Right forelimb (tissue), 1 donor: ENCODE data around the gene NRXN3.

Experiments used
- DNase-seq: peaks from one replicate; pipeline ENCODE4 v3.0.0-alpha.2; 2018

NRXN3 gene

GRCh38 chr14:79570648-79571047, 1400.5 kb downstream of the NRXN3 start:
- DNase-seq = no peak

GRCh38 chr14:79571366-79571765, 1401.2 kb downstream of the NRXN3 start:
- no peak for DNase-seq

DNA sequence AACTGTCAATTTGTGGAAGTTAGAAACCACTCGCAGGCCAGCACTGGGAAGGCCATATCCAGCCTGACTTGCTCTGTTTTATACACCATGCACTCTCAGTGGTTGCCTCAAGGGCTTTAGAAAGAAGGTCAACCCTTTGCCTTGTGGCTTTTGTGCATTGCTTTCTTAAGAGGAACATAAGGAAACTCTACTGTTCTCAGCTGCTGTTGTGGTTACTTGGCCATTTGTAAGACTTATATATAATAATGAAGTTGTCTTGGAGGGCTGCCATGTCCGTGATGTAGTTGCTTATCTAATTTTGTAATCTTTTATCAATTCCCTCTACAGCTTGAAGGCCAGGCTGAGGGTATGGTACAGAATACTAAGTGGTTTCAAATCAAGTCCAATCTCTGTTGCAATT, 1403.3 kb downstream of the NRXN3 start:
- no peak for DNase-seq

- no peak for DNase-seq
Measured at GRCh38 chr14:79575032-79575431, 1404.9 kb downstream of the NRXN3 start.

DNA sequence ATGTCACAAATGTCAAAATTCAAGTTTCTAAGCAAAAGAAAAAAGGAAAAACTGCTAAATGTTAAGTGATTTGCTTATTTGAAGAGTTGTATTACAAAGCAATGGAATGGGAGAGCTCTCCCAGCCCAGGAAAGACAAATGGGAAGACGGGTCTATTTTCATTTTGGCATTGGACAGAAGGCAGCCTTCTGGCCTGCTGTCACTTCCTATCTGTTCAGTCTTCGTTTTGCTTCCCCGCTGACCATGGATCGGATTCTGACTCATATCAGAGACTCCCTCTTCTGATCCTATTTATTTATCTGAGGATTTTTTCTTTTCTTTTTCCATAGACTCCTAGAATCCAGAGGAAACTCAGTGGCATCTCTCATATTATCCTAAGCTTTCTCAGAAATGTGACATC, 1406.3 kb downstream of the NRXN3 start:
- no peak for DNase-seq

- no peak for DNase-seq
Measured at GRCh38 chr14:79578470-79578869, 1408.3 kb downstream of the NRXN3 start.

DNA sequence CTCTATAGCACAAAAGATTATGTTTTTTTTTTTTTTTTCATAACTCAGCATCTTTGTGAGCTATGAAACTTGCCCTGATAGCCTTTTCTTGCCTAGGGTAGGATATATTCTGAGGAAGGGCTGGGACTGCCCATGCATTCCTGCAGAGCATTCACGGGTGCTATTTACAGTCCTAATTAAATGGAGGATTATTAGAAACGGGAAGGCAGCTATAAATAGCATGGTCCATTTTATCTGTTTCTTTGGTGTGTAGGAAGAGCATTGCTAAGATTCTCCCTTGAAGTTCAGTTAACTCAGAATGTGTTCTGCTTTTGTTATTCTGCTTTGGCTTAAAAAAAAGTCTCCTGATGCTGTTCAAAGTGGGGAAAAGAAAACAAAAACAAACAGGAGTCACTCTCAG, 1410.2 kb downstream of the NRXN3 start:
- DNase-seq = no peak

DNA sequence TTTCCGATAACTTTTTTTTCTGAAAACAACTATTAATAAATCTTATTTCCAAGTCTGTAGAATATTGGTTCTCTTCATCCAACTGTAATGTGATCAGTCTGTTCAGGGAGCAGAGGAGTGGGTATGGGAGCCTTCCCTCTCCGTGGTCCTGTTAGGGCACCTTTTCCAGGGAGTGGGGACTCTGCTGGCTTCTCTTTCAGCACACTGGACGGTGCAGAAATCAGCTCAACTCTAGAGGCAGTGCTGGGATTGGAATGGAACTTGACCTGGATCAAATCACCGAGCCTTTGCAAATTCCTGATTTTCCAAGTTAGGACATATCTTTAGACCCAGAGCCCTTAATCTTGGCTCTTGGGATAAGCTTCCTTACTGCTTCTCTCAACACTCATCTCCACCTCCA, 1410.7 kb downstream of the NRXN3 start:
- DNase-seq = no peak

GRCh38 chr14:79581912-79582576, 1411.9 kb downstream of the NRXN3 start:
- no peak for DNase-seq

GRCh38 chr14:79583738-79584408, 1413.7 kb downstream of the NRXN3 start:
- no peak for DNase-seq

DNA sequence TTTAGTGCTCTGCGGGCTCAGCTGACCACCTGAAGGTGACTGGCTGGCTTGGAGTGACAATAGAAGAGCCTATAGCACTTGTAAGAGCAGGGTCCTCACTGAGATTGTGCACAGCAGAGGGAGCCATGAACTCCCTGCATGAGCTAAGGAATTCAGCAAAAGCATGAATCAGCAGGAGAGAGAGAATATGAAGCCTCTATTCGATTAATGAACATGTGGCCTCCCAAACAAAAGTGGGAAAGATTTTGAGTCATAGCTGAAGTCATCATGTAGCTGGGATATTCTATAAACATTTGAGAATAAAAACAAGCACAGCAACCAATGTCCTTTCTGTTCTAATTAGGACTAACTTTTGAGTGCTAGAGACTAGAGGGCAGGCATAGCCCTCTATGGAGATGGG, 1414.5 kb downstream of the NRXN3 start:
- DNase-seq = no peak

GRCh38 chr14:79585845-79586244, 1415.7 kb downstream of the NRXN3 start:
- DNase-seq = no peak

DNA sequence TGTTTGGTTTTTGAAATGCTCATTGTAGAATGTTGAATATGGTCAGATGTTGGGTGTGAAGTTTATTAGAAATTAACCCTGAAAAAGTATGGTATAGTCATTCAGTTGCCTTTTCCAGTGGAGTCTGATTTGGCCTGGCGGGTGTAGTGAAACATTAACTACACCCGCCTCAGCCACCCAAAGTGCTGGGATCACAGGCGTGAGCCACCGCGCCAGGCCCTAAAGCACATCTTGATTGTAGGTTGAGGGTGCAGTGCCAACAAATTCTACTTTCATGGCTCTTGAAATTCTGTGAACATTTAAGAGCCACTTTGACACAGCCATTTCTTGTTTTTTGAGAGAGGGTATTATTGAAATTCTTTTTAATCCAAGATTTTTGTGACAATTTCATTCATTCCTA, 1416.2 kb downstream of the NRXN3 start:
- no peak for DNase-seq

DNA sequence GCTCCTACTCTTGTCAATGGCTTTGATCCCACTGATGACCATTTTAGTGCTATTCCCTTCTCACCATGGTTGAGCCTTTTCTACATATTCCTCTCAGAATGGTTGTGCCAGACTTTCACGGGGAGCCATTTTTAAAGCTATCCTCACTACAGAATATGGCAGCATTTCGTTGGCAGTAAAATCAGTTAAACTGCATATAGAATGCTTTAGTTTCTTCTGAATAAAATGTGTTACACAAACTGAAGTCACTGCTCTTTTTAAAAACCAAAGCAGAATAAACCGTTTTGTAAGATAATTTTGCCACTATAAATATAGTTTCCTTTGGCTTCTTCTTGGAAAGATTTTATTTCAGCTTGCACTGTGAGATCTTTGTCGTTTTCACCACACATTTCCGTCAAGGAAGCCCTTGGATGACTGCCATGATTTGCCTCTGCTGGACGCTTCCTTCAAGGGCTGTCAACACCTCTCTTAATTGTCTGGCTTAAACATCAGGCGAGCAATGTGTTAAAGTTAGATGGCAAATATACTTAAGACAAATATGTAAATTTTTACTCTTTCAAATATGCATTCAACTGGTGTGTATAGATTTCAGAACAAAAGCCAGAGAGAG, 1416.9 kb downstream of the NRXN3 start:
- DNase-seq = no peak

DNA sequence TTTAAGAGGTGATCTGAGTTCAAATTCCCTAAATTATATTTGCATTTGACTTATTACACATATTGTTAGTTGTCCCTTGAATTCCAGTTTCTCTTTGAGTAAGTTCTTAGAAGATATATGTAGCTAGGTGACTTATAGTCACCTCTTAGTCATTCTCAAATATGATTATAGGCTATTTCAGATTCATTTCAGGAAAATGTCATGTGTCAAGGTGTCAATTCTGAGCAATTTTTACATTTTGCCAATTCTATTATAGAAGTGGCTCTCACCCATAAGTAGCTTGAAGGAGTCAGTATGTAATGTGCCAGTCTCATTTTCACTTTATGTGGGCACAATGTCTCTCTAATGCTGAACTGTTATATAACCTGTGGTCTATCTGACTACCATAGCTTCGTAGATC, 1417.7 kb downstream of the NRXN3 start:
- no peak for DNase-seq

DNA sequence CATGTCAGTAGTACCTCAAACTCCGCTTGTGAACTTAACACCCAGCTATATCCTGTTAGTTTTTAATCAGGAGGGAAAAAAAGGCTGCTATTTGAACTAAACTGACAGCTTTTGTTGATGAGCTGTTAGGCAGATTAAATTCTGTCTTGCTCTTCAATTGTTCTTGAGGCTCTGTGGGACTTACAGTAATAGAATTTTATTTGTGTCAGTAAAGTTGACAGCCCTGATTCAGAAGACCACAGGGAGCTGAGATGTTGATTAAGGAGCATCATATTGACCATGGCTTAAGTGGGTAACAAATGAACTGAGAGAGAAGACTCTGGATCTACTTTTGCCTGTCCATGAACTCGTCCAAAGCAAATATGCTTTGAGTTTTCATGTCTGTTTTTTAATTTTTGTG, 1418.2 kb downstream of the NRXN3 start:
- DNase-seq = no peak

GRCh38 chr14:79596551-79596950, 1426.4 kb downstream of the NRXN3 start:
- no peak for DNase-seq

GRCh38 chr14:79597566-79597965, 1427.4 kb downstream of the NRXN3 start:
- DNase-seq = no peak

DNA sequence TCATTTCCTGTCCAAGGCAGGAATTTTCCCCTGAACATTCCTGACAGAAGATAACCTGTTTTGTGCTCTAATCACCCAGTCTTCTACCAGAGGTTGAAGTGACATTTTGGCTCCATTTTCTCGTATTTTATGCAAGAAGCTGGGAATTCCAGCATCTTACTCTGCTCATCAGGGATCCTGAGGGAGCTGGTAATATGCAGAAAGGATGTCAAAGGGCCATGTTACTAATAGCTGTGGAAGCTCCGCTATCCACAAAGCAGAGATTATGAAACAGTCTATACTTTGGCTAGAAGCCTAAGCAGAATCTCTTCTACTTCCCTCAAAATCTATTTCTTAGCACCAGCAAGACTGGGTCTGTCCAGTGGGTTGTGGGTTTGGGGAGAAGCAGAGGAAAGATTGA, 1428.2 kb downstream of the NRXN3 start:
- no peak for DNase-seq

- DNase-seq = no peak
Measured at GRCh38 chr14:79599239-79599638, 1429.1 kb downstream of the NRXN3 start.

- no peak for DNase-seq
Measured at GRCh38 chr14:79600406-79600805, 1430.2 kb downstream of the NRXN3 start.

DNA sequence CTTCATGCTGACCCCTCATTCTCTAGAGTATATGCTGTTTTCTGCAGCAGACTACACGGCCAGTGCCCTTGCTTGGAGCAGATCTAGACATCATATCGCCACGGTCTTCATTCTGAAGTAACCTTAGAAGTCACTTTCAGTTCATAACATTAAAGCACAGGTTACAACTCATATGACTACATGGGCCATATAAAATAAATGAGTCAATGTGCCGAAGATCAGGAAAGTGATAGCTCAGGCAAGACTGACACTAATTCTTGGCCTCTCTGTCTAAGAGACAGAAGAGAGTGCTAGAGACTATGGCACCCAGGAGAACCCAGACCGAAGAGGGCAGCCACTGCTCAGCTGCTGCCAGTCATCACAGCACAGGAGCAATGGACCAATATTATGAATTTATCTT, 1431.4 kb downstream of the NRXN3 start:
- no peak for DNase-seq

DNA sequence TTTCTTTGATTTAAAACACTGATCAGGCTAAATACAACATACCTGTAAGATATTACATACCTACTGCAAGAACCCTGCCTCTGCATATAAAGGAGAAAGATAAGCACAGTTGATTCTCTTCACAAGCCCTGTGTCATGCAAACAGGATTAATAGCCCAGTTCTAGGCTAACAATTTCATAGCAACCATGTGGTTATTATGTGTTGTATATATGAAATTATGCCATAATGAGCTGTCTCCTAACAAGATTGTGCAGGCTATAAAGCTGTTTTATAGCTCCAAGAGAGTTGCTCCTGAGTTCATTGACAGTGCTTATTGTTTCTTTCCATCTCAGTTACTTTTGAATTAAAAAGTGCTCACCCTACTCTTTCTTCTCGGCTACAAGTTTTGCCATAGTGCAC, 1431.9 kb downstream of the NRXN3 start:
- DNase-seq = no peak

DNA sequence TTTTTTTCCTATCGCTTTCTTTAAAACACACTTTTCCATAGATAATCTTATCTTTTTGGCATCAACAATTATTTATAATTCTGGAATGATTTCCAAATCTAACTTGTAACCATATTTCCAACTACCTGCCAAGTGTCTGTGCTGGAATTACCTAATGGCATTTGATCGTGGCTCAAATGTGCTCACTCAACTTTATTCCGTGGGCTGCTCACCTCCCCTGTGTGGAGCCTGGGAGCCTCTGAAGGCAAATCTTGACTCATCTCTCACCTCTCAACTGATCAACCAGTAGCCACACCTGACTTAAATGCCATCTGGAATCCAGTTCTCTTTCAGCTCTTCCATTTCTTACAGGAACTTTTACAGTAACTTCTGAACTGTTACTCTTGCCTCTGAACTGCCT, 1432.6 kb downstream of the NRXN3 start:
- no peak for DNase-seq

DNA sequence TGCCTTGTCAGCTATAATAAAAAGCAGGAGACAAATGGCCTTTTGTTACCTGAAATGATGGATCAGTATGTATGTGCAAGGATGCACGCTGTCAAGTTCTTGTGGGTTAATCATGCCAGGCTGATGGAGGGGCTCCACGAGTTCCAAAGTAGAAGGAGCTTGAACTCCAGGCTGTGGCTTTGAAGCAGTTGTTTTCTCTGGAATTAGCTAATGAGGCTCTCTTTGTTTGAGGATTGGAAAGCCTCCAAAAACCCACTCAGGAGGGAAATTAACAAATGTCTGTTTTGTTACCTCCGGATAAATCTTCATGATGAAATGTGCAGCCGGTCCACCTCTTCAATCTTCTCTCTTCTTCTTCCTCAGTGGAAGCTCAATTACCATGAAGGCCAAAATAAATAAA, 1435.7 kb downstream of the NRXN3 start:
- DNase-seq = no peak
